Mesenchymal stem cell (in vitro differentiated cells and primary cell): ENCODE data around the gene MYO15B.

ENCODE experiments used
- DNase-seq: peaks from one replicate; pipeline ENCODE4 v3.0.0-alpha.2; 2013
- H2AFZ ChIP-seq: one replicate; pipeline ENCODE4 v1.6.1; 2013; ENCODE audit warnings: low read depth, mild to moderate bottlenecking, control low read depth, inconsistent platforms, low read length, moderate library complexity
- H2AK5ac ChIP-seq: 2 replicates; pipeline ENCODE4 v1.6.1; 2013; ENCODE audit warnings: low read length, moderate library complexity, mild to moderate bottlenecking, inconsistent platforms; ENCODE audit not compliant: severe bottlenecking
- H2BK120ac ChIP-seq: one replicate; pipeline ENCODE4 v1.6.1; 2013; ENCODE audit warnings: low read depth, mild to moderate bottlenecking, inconsistent platforms, low read length, moderate library complexity
- H2BK12ac ChIP-seq, 2 experiments: one replicate each; pipeline ENCODE4 v1.6.1; 2013; ENCODE audit warnings: inconsistent platforms in 2 of 2, low read length in 2 of 2, mild to moderate bottlenecking in 2 of 2, moderate library complexity in 2 of 2, control low read depth in 1 of 2
- H2BK15ac ChIP-seq: one replicate; pipeline ENCODE4 v1.6.1; 2013; ENCODE audit warnings: mild to moderate bottlenecking, low read depth, inconsistent platforms; ENCODE audit not compliant: poor library complexity, severe bottlenecking
- H2BK5ac ChIP-seq: 2 replicates; pipeline ENCODE4 v1.6.1; 2013; ENCODE audit warnings: low read depth, mild to moderate bottlenecking, low read length, control low read depth, inconsistent platforms; ENCODE audit not compliant: poor library complexity, severe bottlenecking
- H3K14ac ChIP-seq, 2 experiments: one replicate each; pipeline ENCODE4 v1.6.1; 2013; ENCODE audit warnings: inconsistent platforms in 2 of 2, low read length in 2 of 2, control low read depth in 1 of 2, mild to moderate bottlenecking in 1 of 2, moderate library complexity in 1 of 2
- H3K18ac ChIP-seq, 2 experiments: one replicate each; pipeline ENCODE4 v1.6.1; 2013; ENCODE audit warnings: inconsistent platforms in 2 of 2, low read length in 2 of 2, control low read depth in 1 of 2, low read depth in 1 of 2, mild to moderate bottlenecking in 1 of 2
- H3K23ac ChIP-seq, 2 experiments: one replicate each; pipeline ENCODE4 v1.6.1; 2013; ENCODE audit warnings: inconsistent platforms in 2 of 2, low read length in 2 of 2, mild to moderate bottlenecking in 2 of 2, moderate library complexity in 2 of 2, control low read depth in 1 of 2
- H3K27ac ChIP-seq: 2 replicates; pipeline ENCODE4 v1.5.1; 2013; ENCODE audit warnings: mild to moderate bottlenecking, moderate library complexity, low read length, control low read depth, inconsistent platforms; ENCODE audit not compliant: poor library complexity, severe bottlenecking
- H3K27me3 ChIP-seq, 2 experiments: 2 replicates each; pipeline versions ENCODE4 v1.6.1 to v1.7.0; 2013; ENCODE audit warnings: low read length in 2 of 2, mild to moderate bottlenecking in 2 of 2, moderate library complexity in 2 of 2, control low read depth in 1 of 2, inconsistent platforms in 1 of 2; ENCODE audit not compliant: control insufficient read depth in 1 of 2, insufficient read depth in 1 of 2
- H3K36me3 ChIP-seq, 2 experiments: 2 replicates each; pipeline versions ENCODE4 v1.6.1 to v1.7.0; 2013; ENCODE audit warnings: low read length in 2 of 2, control low read depth in 1 of 2, inconsistent platforms in 1 of 2, low read depth in 1 of 2, mild to moderate bottlenecking in 1 of 2; ENCODE audit not compliant: insufficient read depth in 2 of 2, control insufficient read depth in 1 of 2
- H3K4ac ChIP-seq, 2 experiments: one replicate each; pipeline ENCODE4 v1.6.1; 2013; ENCODE audit warnings: inconsistent platforms in 2 of 2, low read length in 2 of 2, mild to moderate bottlenecking in 2 of 2, moderate library complexity in 2 of 2, control low read depth in 1 of 2, low read depth in 1 of 2
- H3K4me1 ChIP-seq: 2 replicates; pipeline ENCODE4 v1.6.1; 2013; ENCODE audit warnings: low read depth, low read length, control low read depth; ENCODE audit not compliant: control insufficient read depth, insufficient read depth
- H3K4me2 ChIP-seq: 2 replicates; pipeline ENCODE4 v1.6.1; 2013; ENCODE audit warnings: low read length, mild to moderate bottlenecking, inconsistent platforms; ENCODE audit not compliant: poor library complexity, severe bottlenecking
- H3K4me3 ChIP-seq, 2 experiments: 2 replicates each; pipeline versions ENCODE4 v1.5.1 to v1.7.0; 2013; ENCODE audit warnings: low read length in 2 of 2, mild to moderate bottlenecking in 2 of 2, control low read depth in 1 of 2, low read depth in 1 of 2; ENCODE audit not compliant: insufficient read depth in 1 of 2
- H3K79me1 ChIP-seq: replicated peaks from 2 replicates; pipeline ENCODE4 v1.6.1; 2013; ENCODE audit warnings: mild to moderate bottlenecking, control low read depth, low read length, inconsistent platforms; ENCODE audit not compliant: poor library complexity, severe bottlenecking
- H3K9ac ChIP-seq: 2 replicates; pipeline ENCODE4 v1.7.0; 2013; ENCODE audit warnings: mild to moderate bottlenecking, low read length, moderate library complexity
- H3K9me3 ChIP-seq: 2 replicates; pipeline ENCODE4 v1.7.0; 2013; ENCODE audit warnings: mild to moderate bottlenecking, low read length; ENCODE audit not compliant: control insufficient read depth
- H4K8ac ChIP-seq: one replicate; pipeline ENCODE4 v1.6.1; 2013; ENCODE audit warnings: inconsistent platforms, mild to moderate bottlenecking, low read length, moderate library complexity
- H4K91ac ChIP-seq: one replicate; pipeline ENCODE4 v1.6.1; 2013; ENCODE audit warnings: mild to moderate bottlenecking, low read length, inconsistent platforms
- WGBS: methylation state at CpG from one replicate; pipeline ENCODE4 v1.1.7; 2013; ENCODE audit warnings: mixed read lengths; 5-methylcytosine and 5-hydroxymethylcytosine counted together

The MYO15B gene

GRCh38 chr17:75566416-75566815 is 21.2 kb upstream of the MYO15B start:
- Histone ChIP-seq H3K4me2 (no peak overlapping the region), H4K8ac (no peak overlapping the region), H2AK5ac (no peak overlapping the region), H2BK5ac (no peak overlapping the region), H3K4ac (no peak overlapping the region), H3K4me3 (no peak overlapping the region), H3K36me3 (peaks cover 0 to 13% of the 10 kb centered on the region in 2 experiments), H2BK15ac (no peak overlapping the region), H3K23ac (no peak overlapping the region), H3K27me3 (peaks cover 0 to 59% of the 10 kb centered on the region in 2 experiments), H3K14ac (no peak overlapping the region), H3K4me1 (peaks cover 22% of the 10 kb centered on the region), H4K91ac (no peak overlapping the region), H3K18ac (no peak overlapping the region), H2BK120ac (no peak overlapping the region), H3K9me3 (no peaks in the 10 kb centered on the region), H3K27ac (no peak overlapping the region), H2AFZ (no peak overlapping the region), H2BK12ac (no peak overlapping the region), H3K79me1 (no peaks in the 10 kb centered on the region), H3K9ac (no peak overlapping the region)
- DNase-seq, result no peak
- 83% methylated on average over 6 of the region's 6 CpGs for WGBS

- Histone ChIP-seq H3K4me2 (no peak overlapping the region), H4K91ac (no peak overlapping the region), H2BK12ac (no peak overlapping the region), H2BK5ac (no peak overlapping the region), H3K9ac (no peak overlapping the region), H4K8ac (no peak overlapping the region), H3K4ac (no peak overlapping the region), H2BK120ac (no peak overlapping the region), H3K9me3 (no peaks in the 10 kb centered on the region), H3K18ac (no peak overlapping the region), H3K14ac (no peak overlapping the region), H3K79me1 (no peaks in the 10 kb centered on the region), H3K23ac (no peak overlapping the region), H3K36me3 (peaks cover 0 to 13% of the 10 kb centered on the region in 2 experiments), H2BK15ac (no peak overlapping the region), H3K27me3 (peaks cover 0 to 63% of the 10 kb centered on the region in 2 experiments), H3K4me1 (peaks cover 21% of the 10 kb centered on the region), H2AK5ac (no peak overlapping the region), H2AFZ (no peak overlapping the region), H3K27ac (no peak overlapping the region), H3K4me3 (no peak overlapping the region)
- 93% methylated on average over 5 of the region's 5 CpGs for WGBS
- DNase-seq, result no peak
Observed at GRCh38 chr17:75566834-75567233, 20.8 kb upstream of the MYO15B start.

GRCh38 chr17:75568412-75569255 is 19.0 kb upstream of the MYO15B start:
- Histone ChIP-seq H2BK12ac (no peak overlapping the region), H2AK5ac (no peak overlapping the region), H3K18ac (no peak overlapping the region), H3K4me2 (no peak overlapping the region), H2BK5ac (no peak overlapping the region), H2BK15ac (no peak overlapping the region), H2BK120ac (no peak overlapping the region), H2AFZ (no peak overlapping the region), H3K9me3 (no peaks in the 10 kb centered on the region), H3K14ac (no peak overlapping the region), H3K4me3 (no peak overlapping the region), H3K79me1 (no peaks in the 10 kb centered on the region), H3K36me3 (peaks cover 0 to 11% of the 10 kb centered on the region in 2 experiments), H3K23ac (no peak overlapping the region), H4K8ac (no peak overlapping the region), H3K4me1 (peaks cover 19% of the 10 kb centered on the region), H3K9ac (no peak overlapping the region), H3K27ac (no peak overlapping the region), H3K4ac (no peak overlapping the region), H3K27me3 (peaks cover 0 to 66% of the 10 kb centered on the region in 2 experiments), H4K91ac (no peak overlapping the region)
- no peak for DNase-seq
- 96% methylated on average over 31 of the region's 31 CpGs for WGBS

- no peak overlapping the region for H2BK15ac ChIP-seq
Observed at GRCh38 chr17:75570034-75570676, 17.4 kb upstream of the MYO15B start.

More at GRCh38 chr17:75570034-75570676, 17.4 kb upstream of the MYO15B start:
- Histone ChIP-seq H3K4me3 (no peak overlapping the region), H2BK5ac (no peak overlapping the region), H3K36me3 (peaks cover 0 to 8% of the 10 kb centered on the region in 2 experiments), H2AFZ (no peak overlapping the region), H3K9ac (no peak overlapping the region), H2BK120ac (no peak overlapping the region), H3K9me3 (no peaks in the 10 kb centered on the region), H2BK12ac (no peak overlapping the region), H3K23ac (no peak overlapping the region), H3K27ac (no peak overlapping the region), H4K8ac (no peak overlapping the region), H2AK5ac (no peak overlapping the region), H4K91ac (peak overlapping the region; percentile 45), H3K14ac (no peak overlapping the region), H3K27me3 (peaks cover 0 to 54% of the 10 kb centered on the region in 2 experiments), H3K18ac (no peak overlapping the region), H3K4ac (peak overlapping the region in 1 of 2 experiments; percentile 68), H3K4me2 (no peak overlapping the region), H3K79me1 (no peaks in the 10 kb centered on the region), H3K4me1 (peaks cover 14% of the 10 kb centered on the region)
- 95% methylated on average over 35 of the region's 35 CpGs for WGBS
- DNase-seq, result no peak
